ENCODE results near the gene CD151. TPM values are rescaled to one million over a fixed set of nuclear protein-coding genes. Genes with fewer than 3 reads are reported as not detected.
A peak's percentile ranks its signal among the peaks of the same experiment; 100 is the strongest.

The CD151 gene
- total RNA-seq, 6 donors from 2014 or later = 179 to 545 (median 421) TPM

GRCh38 chr11:813072-813455, 19.7 kb upstream of the CD151 start:
- Histone ChIP-seq H3K36me3 (peaks cover 0 to 44% (median 23%) of the 10 kb centered on the region in 4 donors), H3K27ac (no peak overlapping the region), H3K4me1 (peaks cover 18 to 31% (median 24%) of the 10 kb centered on the region in 4 donors), H3K27me3 (no peaks in the 10 kb centered on the region), H3K4me3 (no peak overlapping the region), H3K9me3 (no peaks in the 10 kb centered on the region)
- TF ChIP-seq POLR2A (IDR thresholded peaks at IDR 0.05) (no peak), POLR2AphosphoS5 (IDR thresholded peaks at IDR 0.05) (no peak), EP300 (IDR thresholded peaks at IDR 0.05) (no peak)
- WGBS, 2 donors = 88 to 93% methylated on average over 6 of the region's 6 CpGs
- no peak for DNase-seq
- no peak for ATAC-seq (ENCODE audit: low FRiP score in 2 of 2)

- Histone ChIP-seq H3K27ac (no peak overlapping the region), H3K4me3 (no peak overlapping the region), H3K9me3 (no peaks in the 10 kb centered on the region), H3K36me3 (peaks cover 0 to 44% (median 23%) of the 10 kb centered on the region in 4 donors), H3K4me1 (peaks cover 18 to 31% (median 21%) of the 10 kb centered on the region in 4 donors), H3K27me3 (no peaks in the 10 kb centered on the region)
- no peak for TF ChIP-seq CTCF (IDR thresholded peaks at IDR 0.05)
- no peak for TF ChIP-seq POLR2AphosphoS5 (IDR thresholded peaks at IDR 0.05)
- no peak for TF ChIP-seq EP300 (IDR thresholded peaks at IDR 0.05)
- no peak for TF ChIP-seq POLR2A (IDR thresholded peaks at IDR 0.05)
- no peak for ATAC-seq (ENCODE audit: low FRiP score in 2 of 2)
- no peak for DNase-seq
- WGBS, 2 donors = 0 to 87% methylated on average over 1 to 9 of the region's 9 CpGs
Measured at GRCh38 chr11:813456-814096, 19.2 kb upstream of the CD151 start.

- H3K9me3 ChIP-seq = no peaks in the 10 kb centered on the region
- no peak overlapping the region for H3K4me3 ChIP-seq
- 87 to 91% methylated on average over 5 to 8 of the region's 11 CpGs for WGBS, 2 donors
- H3K27ac ChIP-seq = no peak overlapping the region
- peaks cover 22 to 31% (median 24%) of the 10 kb centered on the region in 4 donors for H3K4me1 ChIP-seq
- TF ChIP-seq POLR2AphosphoS5 (IDR thresholded peaks at IDR 0.05) = no peak
- no peak for TF ChIP-seq EP300 (IDR thresholded peaks at IDR 0.05)
- TF ChIP-seq POLR2A (IDR thresholded peaks at IDR 0.05) = no peak
- no peak for TF ChIP-seq CTCF (IDR thresholded peaks at IDR 0.05)
- H3K27me3 ChIP-seq = no peaks in the 10 kb centered on the region
- ATAC-seq (ENCODE audit: low FRiP score in 2 of 2) (no peak), DNase-seq (peak in 1 of 2 donors; percentile 62)
- H3K36me3 ChIP-seq = peaks cover 0 to 44% (median 23%) of the 10 kb centered on the region in 4 donors
Measured at GRCh38 chr11:815675-816432, 16.9 kb upstream of the CD151 start.

- H3K27me3 ChIP-seq = no peaks in the 10 kb centered on the region
- no peak overlapping the region for H3K4me3 ChIP-seq
- no peak for TF ChIP-seq EP300 (IDR thresholded peaks at IDR 0.05)
- no peak for TF ChIP-seq CTCF (IDR thresholded peaks at IDR 0.05)
- no peak for TF ChIP-seq POLR2AphosphoS5 (IDR thresholded peaks at IDR 0.05)
- TF ChIP-seq POLR2A (IDR thresholded peaks at IDR 0.05) = no peak
- no peak overlapping the region for H3K27ac ChIP-seq
- ATAC-seq (ENCODE audit: low FRiP score in 2 of 2) = no peak
- peaks cover 22 to 31% (median 24%) of the 10 kb centered on the region in 4 donors for H3K4me1 ChIP-seq
- H3K36me3 ChIP-seq = peaks cover 0 to 41% (median 22%) of the 10 kb centered on the region in 4 donors
- H3K9me3 ChIP-seq = no peaks in the 10 kb centered on the region
- WGBS, 2 donors = 78 to 80% methylated on average over 11 of the region's 11 CpGs
- DNase-seq = no peak
Measured at GRCh38 chr11:816433-816779, 16.3 kb upstream of the CD151 start.

- WGBS, 2 donors = 16 to 28% methylated on average over 15 to 19 of the region's 20 CpGs
- H3K27ac ChIP-seq = peak within 1 kb of the TSS; percentile 96 to 100 (median 98)
- H3K9me3 ChIP-seq = no peaks in the 10 kb centered on the region
- TF ChIP-seq POLR2A (IDR thresholded peaks at IDR 0.05) (peak in 3 of 4 donors; percentile 57 to 77 (median 57)), CTCF (IDR thresholded peaks at IDR 0.05) (no peak), EP300 (IDR thresholded peaks at IDR 0.05) (peak in 1 of 4 donors; percentile 29), POLR2AphosphoS5 (IDR thresholded peaks at IDR 0.05) (peak; percentile 40 to 51)
- peaks cover 28 to 45% (median 34%) of the 10 kb centered on the region in 4 donors for H3K4me1 ChIP-seq
- peaks cover 4 to 41% (median 13%) of the 10 kb centered on the region in 4 donors for H3K36me3 ChIP-seq
- DNase-seq (peak in 1 of 2 donors; percentile 80), ATAC-seq (ENCODE audit: low FRiP score in 2 of 2) (peak; percentile 49 to 54)
- peak within 1 kb of the TSS; percentile 67 to 99 (median 88) for H3K4me3 ChIP-seq
- H3K27me3 ChIP-seq = no peaks in the 10 kb centered on the region
Measured at GRCh38 chr11:818396-819128, 14.2 kb upstream of the CD151 start, which contains the start of gene PNPLA2. PNPLA2 (plus strand) TSS chr11:818914; CDS start chr11:819719, 805 bp downstream.
